HG03108 (cell line): ENCODE results near the gene WFDC11.

Source experiments
- ATAC-seq: cut with Tn5 transposase; IDR thresholded peaks from one replicate; pipeline ENCODE4 v1.9.1; 2021; ENCODE audit warnings: moderate library complexity; ENCODE audit not compliant: unreplicated experiment

Gene WFDC11

GRCh38 chr20:45629496-45630100 lies 40.4 kb downstream of the WFDC11 start, which contains the start of gene WFDC10A:
TSS of gene WFDC10A (plus strand) at chr20:45629739. CDS start at chr20:45629814, 75 bp downstream.
- no peak for ATAC-seq

DNA sequence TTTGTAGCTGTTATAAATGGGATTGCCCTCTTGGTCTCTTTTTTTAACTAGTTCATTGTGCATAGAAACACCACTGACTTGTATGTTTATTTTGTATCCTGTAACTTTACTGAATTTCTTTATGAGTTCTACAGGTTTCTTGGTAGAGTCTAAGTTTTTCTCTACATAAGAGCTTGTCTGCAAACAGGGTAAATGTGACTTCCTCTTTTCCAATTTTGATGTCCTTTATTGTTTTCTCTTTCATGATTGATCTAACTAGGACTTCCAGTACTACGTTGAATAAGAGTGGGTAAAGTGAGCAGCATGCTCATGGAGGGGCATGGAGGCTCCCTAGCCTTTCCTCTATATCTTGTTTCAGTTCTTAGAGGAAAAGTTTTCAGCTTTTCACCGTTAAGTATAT lies 43.5 kb downstream of the WFDC11 start:
- ATAC-seq = no peak

DNA sequence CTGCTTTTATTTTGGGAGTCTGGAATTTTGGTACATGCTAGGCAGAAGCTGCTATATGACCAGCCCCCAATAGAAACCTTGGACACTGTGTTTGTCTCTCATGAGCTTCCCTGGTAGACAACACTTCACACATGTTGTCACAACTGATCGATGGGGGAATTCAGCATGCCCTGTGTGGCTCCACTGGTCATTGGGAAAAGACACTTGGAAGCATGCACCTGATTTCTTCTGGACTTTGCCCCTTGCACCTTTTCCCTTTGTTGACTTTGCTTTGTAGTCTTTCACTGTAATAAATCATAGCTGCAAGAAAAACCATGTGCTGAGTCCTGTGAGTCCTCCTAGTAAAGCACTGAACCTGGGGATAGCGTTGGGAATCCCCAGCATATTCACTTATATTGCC lies 48.4 kb downstream of the WFDC11 start:
- ATAC-seq = no peak

- ATAC-seq = no peak
Observed at GRCh38 chr20:45617591-45617990, 52.4 kb downstream of the WFDC11 start.

DNA sequence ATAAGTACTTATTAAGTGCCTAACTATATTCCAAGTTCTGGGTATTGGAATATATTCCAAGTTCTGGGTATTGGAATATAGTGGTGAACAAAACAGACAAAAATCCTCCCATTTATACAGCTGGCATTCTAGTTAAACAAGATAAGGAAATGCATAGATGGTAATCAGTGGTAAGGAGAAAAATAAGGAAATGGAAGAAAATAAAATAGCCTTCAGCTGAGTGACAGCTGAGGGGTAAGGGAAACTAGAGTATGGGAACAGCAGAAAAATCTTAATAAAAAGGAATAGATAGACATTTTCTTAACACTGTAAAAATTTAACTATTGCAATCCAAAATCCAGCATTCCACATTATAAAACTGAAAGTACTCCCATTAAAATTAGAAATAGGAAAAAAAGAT lies 57.7 kb downstream of the WFDC11 start:
- no peak for ATAC-seq

DNA sequence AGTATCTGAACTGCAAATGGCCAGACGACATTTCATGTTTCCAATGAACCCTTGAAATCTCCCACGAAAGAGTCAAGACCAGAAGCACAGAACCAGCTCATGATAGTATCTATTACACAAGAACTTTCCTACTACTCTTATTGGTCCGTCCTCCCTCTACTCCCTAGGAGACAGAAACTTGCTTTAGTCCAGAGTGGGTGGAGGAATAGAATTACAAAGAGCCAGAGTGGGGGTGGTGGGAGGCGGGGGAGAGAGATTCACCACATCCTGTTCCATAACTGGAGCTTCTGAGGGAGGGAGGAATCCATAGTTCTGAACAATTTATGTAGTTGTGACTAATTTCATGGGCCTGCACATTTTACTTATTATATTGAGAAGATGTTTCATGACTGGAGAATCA lies 59.0 kb downstream of the WFDC11 start:
- no peak for ATAC-seq

GRCh38 chr20:45607810-45608209 lies 62.2 kb downstream of the WFDC11 start:
- ATAC-seq = no peak
